Kidney (tissue), 14 donors: ENCODE results near the gene SH2D1B. TPM values are rescaled to one million over a fixed set of nuclear protein-coding genes. Genes with fewer than 3 reads are reported as not detected.
A peak's percentile ranks its signal among the peaks of the same experiment; 100 is the strongest.

Source experiments
- DNase-seq, 5 donors: peaks; one replicate each; pipeline ENCODE4 v3.0.0-alpha.2; 2013 to 2020
- FAIRE-seq: peaks from 2 replicates; lab custom pipeline; 2012; peaks lifted over from hg19 to GRCh38; lab: Jason Lieb, UNC
- H3K27ac ChIP-seq, 2 donors: one replicate each; pipeline ENCODE4 v1.7.0; 2013; ENCODE audit warnings: low read depth in 2 of 2, low read length in 2 of 2, inconsistent platforms in 1 of 2
- H3K27me3 ChIP-seq: one replicate; pipeline ENCODE4 v1.7.1; 2013; ENCODE audit warnings: low read length, inconsistent platforms; ENCODE audit not compliant: control insufficient read depth, insufficient read depth
- H3K36me3 ChIP-seq, 3 donors: one replicate each; pipeline versions ENCODE4 v1.7.0 to v1.7.1; 2013; ENCODE audit warnings: low read length in 3 of 3, control low read depth in 1 of 3, inconsistent platforms in 1 of 3; ENCODE audit not compliant: insufficient read depth in 3 of 3, control insufficient read depth in 2 of 3
- H3K4me1 ChIP-seq, 3 donors: one replicate each; pipeline versions ENCODE4 v1.7.0 to v1.7.1; 2013; ENCODE audit warnings: low read length in 3 of 3, inconsistent platforms in 1 of 3, low read depth in 1 of 3; ENCODE audit not compliant: control insufficient read depth in 2 of 3, insufficient read depth in 2 of 3
- H3K4me3 ChIP-seq, 3 donors: one replicate each; pipeline versions ENCODE4 v1.7.0 to v1.8.1; 2013; ENCODE audit warnings: low read length in 3 of 3, control low read depth in 1 of 3, inconsistent platforms in 1 of 3
- H3K9ac ChIP-seq, 3 donors: one replicate each; pipeline versions ENCODE4 v1.7.0 to v1.7.1; 2013; ENCODE audit warnings: low read length in 3 of 3, control low read depth in 1 of 3, inconsistent platforms in 1 of 3
- H3K9me3 ChIP-seq, 3 donors: one replicate each; pipeline versions ENCODE4 v1.7.0 to v1.7.1; 2013; ENCODE audit warnings: low read length in 3 of 3, control low read depth in 1 of 3, inconsistent platforms in 1 of 3; ENCODE audit not compliant: control insufficient read depth in 2 of 3, insufficient read depth in 1 of 3
- CTCF ChIP-seq: IDR thresholded peaks from 3 replicates; pipeline ENCODE4 v1.5.1; 2012; ENCODE audit warnings: mild to moderate bottlenecking, moderate library complexity, borderline replicate concordance; ENCODE audit not compliant: insufficient read depth; ENCODE audit errors: extremely low read depth
- intact Hi-C: fragments of 100-400 bp; cut with DNase I; formaldehyde crosslinking; loops from one replicate; pipeline ENCODE4 v1.11.1; 2022
- polyA plus RNA-seq: library from polyadenylated mRNA; stranded (reverse); fragments of 350-450 nt; fragmentation: Illumina TruSeq; extraction: RNeasy Lipid Tissue Mini Kit (QIAGEN cat#74804); gene quantifications from one replicate; pipeline ENCODE4 v1.2.3, GENCODE V29; 2014; ENCODE audit warnings: low read depth, low replicate concordance; ENCODE audit not compliant: insufficient read depth
- total RNA-seq: library from RNA; stranded (reverse); fragmentation: NEBNext Ultra II Directional; extraction: Animal tissue kit (Norgen Biotek cat#: 25700); gene quantifications from one replicate; pipeline ENCODE4 v1.2.1, GENCODE V29; 2021
- donor health status: control.
- donor health status: control.
- donor health status: control.
- donor health status: control.
- donor health status: control.
- donor health status: DM: yes; HTN: yes; CAD: no.
- donor health status: Normal renal cell carcinoma (clear cell type).

SH2D1B gene
- total and polyA plus RNA-seq, 2 donors from 2014 or later, result 0.76 TPM; not detected in 1

- intact Hi-C loops, result no loop called here
- DNase-seq, result peak in 1 of 5 donors; percentile 6
- Histone ChIP-seq H3K9me3 (no peaks in the 10 kb centered on the region), H3K4me1 (peaks cover 0 to 2% (median 0%) of the 10 kb centered on the region in 3 donors), H3K36me3 (peaks cover 0 to 3% (median 2%) of the 10 kb centered on the region in 3 donors), H3K4me3 (no peak overlapping the region), H3K27me3 (no peaks in the 10 kb centered on the region), H3K27ac (no peak overlapping the region), H3K9ac (no peak overlapping the region)
- no peak for FAIRE-seq
- no peak for TF ChIP-seq CTCF
Measured at GRCh38 chr1:162359523-162360236, 52.3 kb downstream of the SH2D1B start.

- no peaks in the 10 kb centered on the region for H3K9me3 ChIP-seq
- FAIRE-seq, result no peak
- H3K27me3 ChIP-seq, result no peaks in the 10 kb centered on the region
- peaks cover 0 to 2% (median 0%) of the 10 kb centered on the region in 3 donors for H3K4me1 ChIP-seq
- H3K9ac ChIP-seq, result no peak overlapping the region
- no peak overlapping the region for H3K27ac ChIP-seq
- intact Hi-C loops, result no loop called here
- TF ChIP-seq CTCF, result no peak
- no peak for DNase-seq
- H3K36me3 ChIP-seq, result peaks cover 0 to 3% (median 2%) of the 10 kb centered on the region in 3 donors
- H3K4me3 ChIP-seq, result no peak overlapping the region
Measured at GRCh38 chr1:162358928-162359327, 53.0 kb downstream of the SH2D1B start.

DNA sequence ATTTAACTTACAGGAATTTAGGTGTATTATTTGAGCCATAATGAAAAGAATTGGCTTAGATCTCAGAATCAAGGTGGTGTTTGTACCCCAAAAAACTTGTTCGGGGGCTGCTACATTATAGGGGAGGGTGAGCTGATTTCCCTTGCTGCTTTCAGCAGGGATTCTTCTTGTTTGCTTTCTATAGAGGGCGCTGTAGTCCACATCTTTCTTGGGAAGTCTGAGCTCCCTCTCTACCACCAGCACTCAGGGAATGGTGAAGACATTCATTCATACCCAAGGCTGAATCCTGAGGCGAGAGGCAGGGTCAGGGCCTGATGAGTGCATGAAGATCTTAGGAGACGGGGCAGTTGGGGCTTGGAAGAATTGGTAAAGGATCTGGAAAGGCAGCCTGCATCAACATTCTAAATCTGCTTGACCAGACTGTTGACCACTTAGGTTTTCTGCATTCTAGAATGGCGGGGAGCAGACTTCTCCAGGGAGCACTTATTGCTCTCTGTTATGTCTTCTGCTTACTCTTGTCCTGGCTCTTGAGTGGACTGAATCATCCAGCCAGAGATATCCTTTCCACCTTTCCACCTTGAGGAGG lies 54.2 kb downstream of the SH2D1B start:
- TF ChIP-seq CTCF, result peak; percentile 45
- Histone ChIP-seq H3K27ac (no peak overlapping the region), H3K9me3 (no peaks in the 10 kb centered on the region), H3K4me3 (no peak overlapping the region), H3K36me3 (peaks cover 0 to 3% (median 2%) of the 10 kb centered on the region in 3 donors), H3K27me3 (no peaks in the 10 kb centered on the region), H3K9ac (no peak overlapping the region), H3K4me1 (peaks cover 0 to 2% (median 0%) of the 10 kb centered on the region in 3 donors)
- intact Hi-C loops, result no loop called here
- DNase-seq (peak in 2 of 5 donors; percentile 11 to 46), FAIRE-seq (no peak)
